GM19463 (cell line): ENCODE data around the gene IGFLR1.

Experiments used
- ATAC-seq: cut with Tn5 transposase; IDR thresholded peaks from one replicate; pipeline ENCODE4 v1.9.1; 2021; ENCODE audit warnings: mild to moderate bottlenecking, moderate library complexity; ENCODE audit not compliant: unreplicated experiment

IGFLR1 gene

GRCh38 chr19:35756377-35757230, 14.4 kb upstream of the IGFLR1 start, which contains the start of gene HSPB6:
TSS of gene HSPB6 (minus strand) at chr19:35757029. CDS start at chr19:35757008, 21 bp downstream.
- ATAC-seq = no peak

GRCh38 chr19:35755550-35756376, 13.5 kb upstream of the IGFLR1 start:
- no peak for ATAC-seq

GRCh38 chr19:35755131-35755549, 12.9 kb upstream of the IGFLR1 start:
- ATAC-seq = no peak

GRCh38 chr19:35754370-35755130, 12.3 kb upstream of the IGFLR1 start:
- ATAC-seq = no peak

- ATAC-seq = no peak
These were observed 11.6 kb upstream of the IGFLR1 start for GRCh38 chr19:35753634-35754369.

- no peak for ATAC-seq
These were observed 10.6 kb upstream of the IGFLR1 start for GRCh38 chr19:35752746-35753350.

GRCh38 chr19:35751839-35752745, 9.8 kb upstream of the IGFLR1 start:
- no peak for ATAC-seq

GRCh38 chr19:35750167-35750566, 7.9 kb upstream of the IGFLR1 start:
- no peak for ATAC-seq

GRCh38 chr19:35748106-35749020, 6.1 kb upstream of the IGFLR1 start, which contains the start of gene LIN37:
TSS of gene LIN37 (plus strand) at chr19:35748576. CDS start at chr19:35748725, 149 bp downstream.
- peak; percentile 77 for ATAC-seq

GRCh38 chr19:35746531-35746930, 4.3 kb upstream of the IGFLR1 start:
- no peak for ATAC-seq

GRCh38 chr19:35746087-35746462, 3.8 kb upstream of the IGFLR1 start:
- ATAC-seq = no peak

GRCh38 chr19:35745328-35746086, 3.3 kb upstream of the IGFLR1 start, which contains the start of the genes PSENEN and U2AF1L4:
TSS of gene PSENEN (plus strand) at chr19:35745651. CDS start at chr19:35745931, 280 bp downstream.
TSS of gene U2AF1L4 (minus strand) at chr19:35745418. CDS start at chr19:35745391, 27 bp downstream.
- peak; percentile 31 for ATAC-seq

GRCh38 chr19:35744430-35745327, 2.4 kb upstream of the IGFLR1 start:
- ATAC-seq = peak; percentile 23

GRCh38 chr19:35743640-35744429, 1.6 kb upstream of the IGFLR1 start:
- no peak for ATAC-seq

- ATAC-seq = no peak
These were observed 1.1 kb downstream of the IGFLR1 start for GRCh38 chr19:35741203-35741515.
